ENCODE measurements around the gene ASIC3.
"Not testable (repeated sequence)": the region's sequence is repeated elsewhere in the genome, so short reads cannot be mapped to it uniquely, and the experiment has no call there.

Gene ASIC3

DNA sequence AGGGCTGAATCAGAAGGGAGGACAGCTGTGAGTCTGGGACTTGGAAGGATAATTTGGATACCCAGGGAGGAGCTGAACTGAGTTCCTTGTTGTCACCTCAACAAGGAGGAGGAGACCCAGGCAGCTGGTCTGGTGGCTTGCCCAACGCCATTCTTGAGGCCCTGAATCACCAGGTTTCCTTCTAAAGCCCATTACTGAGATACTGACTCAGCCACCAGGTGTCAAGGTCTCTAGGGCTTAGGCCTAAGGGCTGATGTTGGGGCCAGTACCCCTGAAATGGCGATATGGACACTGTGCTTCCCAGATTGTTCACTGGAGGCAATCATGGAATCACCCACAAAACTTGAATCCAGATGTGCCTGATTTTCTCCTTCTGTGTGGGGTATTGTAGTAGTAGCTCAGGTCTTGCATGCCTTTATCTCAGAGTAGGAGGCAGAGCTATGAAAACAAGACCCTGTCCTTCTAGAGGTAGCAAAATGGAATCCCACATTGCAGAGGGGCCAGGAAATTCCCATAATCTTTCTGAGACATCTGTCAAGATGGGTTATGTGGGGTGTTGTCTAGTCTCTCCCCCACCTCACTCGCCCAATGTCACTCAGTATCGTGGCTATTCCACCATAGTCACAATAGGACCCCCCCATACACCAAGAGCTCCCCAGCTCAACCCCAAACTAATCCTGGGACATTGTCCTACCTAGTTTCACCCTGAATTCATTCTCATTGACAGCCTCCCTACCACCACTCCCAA lies 22.2 kb upstream of the ASIC3 start:
- Histone ChIP-seq H3K27ac (ENCODE audit: low read depth, low read length, severe bottlenecking) (no peak overlapping the region), H3K4me1 (ENCODE audit: control insufficient read depth, insufficient read depth, low read length, poor library complexity, severe bottlenecking) (peaks cover 14% of the 10 kb centered on the region), H3K9me3 (ENCODE audit: control insufficient read depth, low read length) (no peaks in the 10 kb centered on the region), H3K36me3 (ENCODE audit: control insufficient read depth, insufficient read depth, low read length) (peaks cover 2% of the 10 kb centered on the region), H3K4me3 (ENCODE audit: extremely low read depth, insufficient read depth, low read length, poor library complexity, severe bottlenecking) (no peak overlapping the region)
- 83 to 100% methylated on average over 2 to 3 of the region's 4 CpGs for WGBS, 2 experiments (ENCODE audit: insufficient coverage in 2 of 2)

DNA sequence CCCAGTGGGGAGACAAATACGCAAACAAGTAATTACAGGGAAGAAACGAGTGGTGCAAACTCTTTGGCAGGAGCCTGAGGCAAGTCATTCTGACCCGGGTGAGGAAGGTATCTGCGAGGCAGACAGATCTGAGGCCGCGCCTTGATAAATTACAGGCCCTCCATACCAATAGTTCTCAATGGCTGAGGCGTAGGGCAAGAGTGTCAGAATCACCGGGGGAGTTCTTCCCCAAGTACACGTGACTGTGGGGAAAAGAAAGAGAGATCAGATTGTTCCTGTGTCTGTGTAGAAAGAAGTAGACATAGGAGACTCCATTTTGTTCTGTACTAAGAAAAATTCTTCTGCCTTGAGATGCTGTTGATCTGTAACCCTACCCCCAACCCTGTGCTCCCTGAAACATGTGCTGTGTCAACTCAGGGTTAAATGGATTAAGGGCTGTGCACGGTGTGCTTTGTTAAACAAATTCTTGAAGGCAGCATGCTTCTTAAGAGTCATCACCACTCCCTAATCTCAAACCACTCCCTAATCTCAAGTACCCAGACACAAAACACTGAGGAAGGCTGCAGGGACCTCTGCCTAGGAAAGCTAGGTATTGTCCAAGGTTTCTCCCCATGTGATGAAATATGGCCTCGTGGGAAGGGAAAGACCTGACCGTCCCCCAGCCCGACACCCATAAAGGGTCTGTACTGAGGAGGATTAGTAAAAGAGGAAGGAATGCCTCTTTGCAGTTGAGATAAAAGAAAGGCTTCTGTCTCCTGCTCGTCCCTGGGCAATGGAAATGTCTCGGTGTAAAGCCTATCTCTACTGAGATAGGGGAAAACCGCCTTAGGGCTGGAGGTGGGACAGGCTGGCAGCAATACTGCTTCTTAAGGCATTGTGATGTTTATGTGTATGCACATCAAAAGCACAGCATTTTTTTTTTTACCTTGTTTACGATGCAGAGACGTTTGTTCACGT lies 21.3 kb upstream of the ASIC3 start:
- not testable (repeated sequence) for H3K9me3 ChIP-seq (ENCODE audit: control insufficient read depth, low read length); H3K36me3 ChIP-seq (ENCODE audit: control insufficient read depth, insufficient read depth, low read length)
- H3K27ac ChIP-seq (ENCODE audit: low read depth, low read length, severe bottlenecking): peak overlapping the region; percentile 81
- H3K4me3 ChIP-seq (ENCODE audit: extremely low read depth, insufficient read depth, low read length, poor library complexity, severe bottlenecking): peak overlapping the region; percentile 49
- 12 to 40% methylated on average over 9 to 12 of the region's 19 CpGs for WGBS, 2 experiments (ENCODE audit: insufficient coverage in 2 of 2)
- peaks cover 12% of the 10 kb centered on the region for H3K4me1 ChIP-seq (ENCODE audit: control insufficient read depth, insufficient read depth, low read length, poor library complexity, severe bottlenecking)

DNA sequence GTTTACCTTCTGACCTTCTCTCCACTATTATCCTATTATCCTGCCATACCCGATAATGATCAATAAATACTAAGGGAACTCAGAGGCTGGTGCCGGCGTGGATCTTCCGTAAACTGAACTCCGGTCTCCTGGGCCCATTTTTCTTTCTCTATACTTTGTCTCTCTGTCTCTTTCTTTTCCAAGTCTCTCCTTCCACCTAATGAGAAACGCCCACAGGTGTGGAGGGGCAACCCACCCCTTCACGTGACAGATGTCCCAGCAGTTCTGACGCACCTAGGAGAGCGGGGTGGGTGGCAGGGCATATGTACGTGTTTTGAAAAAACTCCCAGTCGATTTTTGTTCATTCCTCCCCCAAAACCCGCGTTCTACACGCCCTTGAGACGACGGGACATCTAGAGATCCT lies 20.6 kb upstream of the ASIC3 start:
- H3K36me3 ChIP-seq (ENCODE audit: control insufficient read depth, insufficient read depth, low read length); H3K9me3 ChIP-seq (ENCODE audit: control insufficient read depth, low read length): not testable (repeated sequence)
- H3K27ac ChIP-seq (ENCODE audit: low read depth, low read length, severe bottlenecking): peak overlapping the region; percentile 81
- H3K4me3 ChIP-seq (ENCODE audit: extremely low read depth, insufficient read depth, low read length, poor library complexity, severe bottlenecking): peak overlapping the region; percentile 49
- WGBS, 2 experiments (ENCODE audit: insufficient coverage in 2 of 2): 6 to 11% methylated on average over 11 to 14 of the region's 16 CpGs
- peaks cover 12% of the 10 kb centered on the region for H3K4me1 ChIP-seq (ENCODE audit: control insufficient read depth, insufficient read depth, low read length, poor library complexity, severe bottlenecking)

DNA sequence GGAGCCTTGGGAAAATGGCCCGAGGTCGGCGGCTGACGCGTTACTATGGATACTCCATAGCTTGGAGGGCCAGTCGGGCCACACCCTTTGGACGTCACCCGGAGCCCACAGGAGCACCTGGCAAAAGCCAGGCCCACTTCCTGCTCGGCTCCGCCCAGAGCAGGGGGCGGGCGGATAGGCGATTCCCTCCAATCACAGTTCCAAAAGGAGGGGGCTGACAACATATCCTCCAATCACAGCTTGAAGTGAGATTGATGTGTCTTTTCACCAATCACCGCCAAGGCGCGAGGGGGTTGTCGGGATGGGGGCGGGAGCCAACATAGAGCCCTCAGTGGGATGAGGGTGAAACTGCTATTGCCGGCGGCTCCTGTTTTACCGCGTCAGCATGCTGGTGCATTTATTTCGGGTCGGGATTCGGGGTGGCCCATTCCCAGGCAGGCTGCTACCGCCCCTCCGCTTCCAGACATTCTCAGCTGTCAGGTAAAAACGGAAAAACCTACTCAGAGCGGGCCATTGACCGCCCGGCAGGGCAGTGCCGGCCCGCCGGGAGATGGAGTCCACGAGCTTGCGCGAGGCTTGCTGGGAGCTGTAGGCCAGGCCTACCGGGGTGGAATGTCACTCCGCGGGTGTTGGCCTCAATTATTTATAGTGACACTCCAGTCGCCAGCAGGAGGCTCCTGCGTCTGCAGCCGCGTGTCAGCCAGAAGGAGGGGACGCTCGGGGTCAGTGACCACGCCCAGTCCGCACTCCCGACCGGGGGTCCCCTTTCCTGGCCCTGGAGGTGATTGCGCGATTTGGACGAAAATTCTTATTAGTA lies 20.0 kb upstream of the ASIC3 start, which contains the start of gene ABCB8:
Gene ABCB8, plus strand, starts transcription at position 320 of the 817 bp plus-strand sequence. Its CDS starts 66 bp downstream, at position 386.
- Histone ChIP-seq H3K4me3 (ENCODE audit: extremely low read depth, insufficient read depth, low read length, poor library complexity, severe bottlenecking) (peak within 1 kb of the TSS; percentile 49), H3K4me1 (ENCODE audit: control insufficient read depth, insufficient read depth, low read length, poor library complexity, severe bottlenecking) (peaks cover 12% of the 10 kb centered on the region), H3K36me3 (ENCODE audit: control insufficient read depth, insufficient read depth, low read length) (peaks cover 15% of the 10 kb centered on the region), H3K27ac (ENCODE audit: low read depth, low read length, severe bottlenecking) (peak within 1 kb of the TSS; percentile 81), H3K9me3 (ENCODE audit: control insufficient read depth, low read length) (no peaks in the 10 kb centered on the region)
- WGBS, 2 experiments (ENCODE audit: insufficient coverage in 2 of 2): 0% methylated on average over 42 to 44 of the region's 53 CpGs

DNA sequence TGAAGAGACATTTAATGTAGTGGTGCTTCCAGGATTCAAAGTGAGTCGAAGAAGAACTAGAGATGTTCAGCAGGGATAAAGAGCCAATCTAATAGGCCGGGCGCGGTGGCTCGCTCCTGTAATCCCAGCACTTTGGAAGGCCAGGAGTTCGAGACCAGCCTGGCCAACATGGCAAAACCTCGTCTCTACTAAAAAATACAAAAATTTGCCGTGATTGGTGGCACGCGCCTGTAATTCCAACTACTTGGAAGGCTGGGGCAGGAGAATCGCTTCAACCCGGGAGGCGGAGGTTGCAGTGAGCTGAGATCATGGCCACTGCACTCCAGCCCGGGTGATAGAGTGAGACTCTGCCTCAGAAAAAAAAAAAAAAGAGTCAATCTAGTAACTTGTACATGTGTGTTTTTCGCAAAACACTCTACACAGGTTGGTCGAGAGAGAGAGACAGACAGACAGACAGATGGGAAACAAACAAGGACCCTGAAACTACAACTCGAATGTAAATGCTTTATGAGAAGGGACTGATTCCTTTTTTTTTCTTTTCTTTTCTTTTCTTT lies 19.3 kb upstream of the ASIC3 start:
- H3K4me3 ChIP-seq (ENCODE audit: extremely low read depth, insufficient read depth, low read length, poor library complexity, severe bottlenecking): peak overlapping the region; percentile 49
- peaks cover 12% of the 10 kb centered on the region for H3K4me1 ChIP-seq (ENCODE audit: control insufficient read depth, insufficient read depth, low read length, poor library complexity, severe bottlenecking)
- peak overlapping the region; percentile 24 for H3K27ac ChIP-seq (ENCODE audit: low read depth, low read length, severe bottlenecking)
- H3K36me3 ChIP-seq (ENCODE audit: control insufficient read depth, insufficient read depth, low read length): peaks cover 19% of the 10 kb centered on the region
- 64 to 69% methylated on average over 14 to 15 of the region's 17 CpGs for WGBS, 2 experiments (ENCODE audit: insufficient coverage in 2 of 2)
- no peaks in the 10 kb centered on the region for H3K9me3 ChIP-seq (ENCODE audit: control insufficient read depth, low read length)

DNA sequence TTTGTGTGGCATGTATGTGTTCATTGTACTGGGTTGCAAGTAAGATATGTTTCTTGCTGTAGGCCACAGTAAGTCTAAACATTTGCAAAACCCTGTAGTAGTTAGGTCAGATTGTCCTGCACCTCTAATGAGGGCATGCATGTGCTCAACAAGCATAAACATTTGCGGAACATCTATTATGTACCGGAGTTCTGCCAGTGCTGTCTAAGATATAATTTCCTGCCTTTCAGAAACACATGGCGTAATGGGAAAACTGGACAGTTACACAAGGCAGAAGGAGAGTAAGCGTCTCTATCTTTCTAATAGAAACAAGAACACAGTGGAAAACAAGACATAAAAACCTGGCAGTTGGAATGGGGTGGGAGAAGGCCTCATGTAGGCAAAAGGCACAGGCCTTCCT lies 17.3 kb upstream of the ASIC3 start:
- Histone ChIP-seq H3K4me3 (ENCODE audit: extremely low read depth, insufficient read depth, low read length, poor library complexity, severe bottlenecking) (no peak overlapping the region), H3K9me3 (ENCODE audit: control insufficient read depth, low read length) (no peaks in the 10 kb centered on the region), H3K27ac (ENCODE audit: low read depth, low read length, severe bottlenecking) (no peak overlapping the region), H3K4me1 (ENCODE audit: control insufficient read depth, insufficient read depth, low read length, poor library complexity, severe bottlenecking) (peaks cover 12% of the 10 kb centered on the region), H3K36me3 (ENCODE audit: control insufficient read depth, insufficient read depth, low read length) (peaks cover 30% of the 10 kb centered on the region)
- 100% methylated on average over 2 of the region's 4 CpGs for WGBS, 2 experiments (ENCODE audit: insufficient coverage in 2 of 2)

DNA sequence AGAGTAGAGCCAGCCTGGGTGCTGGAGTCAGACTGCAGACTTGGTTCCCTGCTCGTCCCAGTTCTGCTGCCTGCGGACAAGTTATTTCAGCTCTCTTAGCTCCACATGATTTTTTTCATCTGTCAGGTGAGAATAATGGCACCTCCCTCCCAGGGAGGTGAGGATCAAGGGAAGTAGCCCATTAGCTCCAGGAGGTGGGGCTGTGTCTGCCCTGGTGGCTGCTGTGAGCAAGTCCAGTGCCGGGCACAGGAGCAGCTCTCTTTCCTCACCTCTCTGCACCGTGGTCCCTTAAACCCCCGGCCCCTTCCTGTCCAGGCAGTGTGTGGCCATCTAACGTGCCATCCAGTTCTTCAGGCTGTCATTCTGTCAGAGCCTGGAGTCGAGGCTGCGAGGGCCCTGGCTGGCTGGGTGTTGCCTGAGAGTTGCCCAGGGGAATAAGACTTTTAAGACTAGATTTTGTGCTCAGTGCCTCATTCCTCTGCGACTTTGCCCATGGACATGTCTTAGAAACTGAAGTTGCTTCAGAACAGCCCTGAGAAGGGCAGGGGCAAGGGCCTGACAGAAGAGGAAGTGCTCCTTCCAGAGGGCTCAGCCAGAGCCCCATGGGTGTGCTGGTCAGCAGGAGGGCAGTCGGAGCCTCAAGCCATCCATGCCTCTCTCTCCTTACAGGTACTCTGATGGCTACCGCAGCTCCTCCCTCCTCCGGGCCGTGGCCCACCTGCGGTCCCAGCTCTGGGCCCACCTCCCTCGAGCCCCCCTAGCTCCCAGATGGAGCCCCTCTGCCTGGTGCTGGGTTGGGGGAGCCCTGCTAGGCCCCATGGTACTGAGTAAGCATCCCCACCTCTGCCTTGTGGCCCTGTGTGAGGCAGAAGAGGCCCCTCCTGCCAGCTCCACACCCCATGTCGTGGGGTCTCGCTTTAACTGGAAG lies 15.1 kb upstream of the ASIC3 start:
- peaks cover 45% of the 10 kb centered on the region for H3K36me3 ChIP-seq (ENCODE audit: control insufficient read depth, insufficient read depth, low read length)
- WGBS, 2 experiments (ENCODE audit: insufficient coverage in 2 of 2): 89 to 90% methylated on average over 14 to 16 of the region's 17 CpGs
- H3K4me1 ChIP-seq (ENCODE audit: control insufficient read depth, insufficient read depth, low read length, poor library complexity, severe bottlenecking): peaks cover 9% of the 10 kb centered on the region

DNA sequence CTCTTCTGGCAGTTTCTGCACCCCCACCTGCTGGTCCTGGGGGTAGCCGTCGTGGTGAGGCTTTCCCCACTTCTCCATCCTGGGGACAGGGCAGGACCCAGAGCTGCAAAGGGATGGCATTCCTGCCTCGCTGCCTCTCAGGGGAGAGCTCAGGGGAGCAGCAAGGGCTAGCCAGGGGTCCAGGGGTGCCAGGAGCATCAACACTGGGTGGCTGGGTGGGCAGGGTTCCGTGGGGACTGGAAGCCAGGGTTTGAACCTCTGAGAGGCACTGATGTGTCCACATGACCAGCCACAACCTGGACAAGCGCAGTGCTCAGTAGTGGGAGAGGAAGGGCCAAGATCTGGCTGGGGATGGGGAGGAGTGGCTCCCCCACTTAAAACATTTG lies 14.5 kb upstream of the ASIC3 start:
- Histone ChIP-seq H3K4me1 (ENCODE audit: control insufficient read depth, insufficient read depth, low read length, poor library complexity, severe bottlenecking) (peaks cover 16% of the 10 kb centered on the region), H3K9me3 (ENCODE audit: control insufficient read depth, low read length) (no peaks in the 10 kb centered on the region), H3K27ac (ENCODE audit: low read depth, low read length, severe bottlenecking) (no peak overlapping the region), H3K36me3 (ENCODE audit: control insufficient read depth, insufficient read depth, low read length) (peaks cover 45% of the 10 kb centered on the region), H3K4me3 (ENCODE audit: extremely low read depth, insufficient read depth, low read length, poor library complexity, severe bottlenecking) (no peak overlapping the region)
- 83 to 84% methylated on average over 2 to 4 of the region's 5 CpGs for WGBS, 2 experiments (ENCODE audit: insufficient coverage in 2 of 2)

More for the DNA sequence above, 15.1 kb upstream of the ASIC3 start:
- Histone ChIP-seq H3K27ac (ENCODE audit: low read depth, low read length, severe bottlenecking) (no peak overlapping the region), H3K4me3 (ENCODE audit: extremely low read depth, insufficient read depth, low read length, poor library complexity, severe bottlenecking) (no peak overlapping the region), H3K9me3 (ENCODE audit: control insufficient read depth, low read length) (no peaks in the 10 kb centered on the region)

DNA sequence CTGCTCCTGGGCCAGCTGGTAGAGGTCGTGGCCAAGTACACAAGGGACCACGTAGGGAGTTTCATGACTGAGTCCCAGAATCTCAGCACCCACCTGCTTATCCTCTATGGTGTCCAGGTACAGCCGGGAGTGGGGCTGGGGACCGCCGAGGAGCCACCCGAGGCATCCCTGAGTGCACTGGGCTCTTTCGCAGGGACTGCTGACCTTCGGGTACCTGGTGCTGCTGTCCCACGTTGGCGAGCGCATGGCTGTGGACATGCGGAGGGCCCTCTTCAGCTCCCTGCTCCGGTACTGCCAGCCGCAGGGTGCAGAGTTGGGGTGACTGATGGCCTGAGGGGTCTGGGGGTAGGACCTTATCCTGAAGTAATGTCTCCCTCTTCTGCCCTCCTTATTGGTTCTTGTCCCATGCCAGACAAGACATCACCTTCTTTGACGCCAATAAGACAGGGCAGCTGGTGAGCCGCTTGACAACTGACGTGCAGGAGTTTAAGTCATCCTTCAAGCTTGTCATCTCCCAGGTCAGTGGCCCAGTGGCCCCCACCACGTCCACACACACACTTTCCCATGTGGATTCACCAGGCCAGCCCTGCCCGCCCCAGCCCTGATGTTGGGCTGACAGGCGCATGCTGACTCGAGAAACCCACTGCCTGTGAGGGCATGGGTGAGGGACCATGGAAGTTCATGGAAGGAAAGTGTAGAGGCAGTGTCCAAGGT lies 13.9 kb upstream of the ASIC3 start:
- WGBS, 2 experiments (ENCODE audit: insufficient coverage in 2 of 2): 96 to 98% methylated on average over 16 to 19 of the region's 21 CpGs
- Histone ChIP-seq H3K4me3 (ENCODE audit: extremely low read depth, insufficient read depth, low read length, poor library complexity, severe bottlenecking) (no peak overlapping the region), H3K9me3 (ENCODE audit: control insufficient read depth, low read length) (no peaks in the 10 kb centered on the region), H3K36me3 (ENCODE audit: control insufficient read depth, insufficient read depth, low read length) (peaks cover 45% of the 10 kb centered on the region), H3K4me1 (ENCODE audit: control insufficient read depth, insufficient read depth, low read length, poor library complexity, severe bottlenecking) (peaks cover 20% of the 10 kb centered on the region), H3K27ac (ENCODE audit: low read depth, low read length, severe bottlenecking) (no peak overlapping the region)
